ENCODE data around the gene ADAMTS17. TPM values are rescaled to one million over a fixed set of nuclear protein-coding genes. Genes with fewer than 3 reads are reported as not detected.
A peak's percentile ranks its signal among the peaks of the same experiment; 100 is the strongest.

The ADAMTS17 gene
- total and polyA plus RNA-seq, 8 donors: 0.31 to 14.3 (median 6.3) TPM

GRCh38 chr15:100083572-100083971 lies 258.2 kb downstream of the ADAMTS17 start:
- intact Hi-C loops (cut with DNase I; ENCODE audit: low total_unique reads): no loop called here
- Histone ChIP-seq H3K36me3 (no peaks in the 10 kb centered on the region), H3K4me1 (no peaks in the 10 kb centered on the region), H3K4me3 (no peak overlapping the region), H3K27ac (no peak overlapping the region), H3K9me3 (no peaks in the 10 kb centered on the region), H3K27me3 (no peaks in the 10 kb centered on the region)
- TF ChIP-seq EP300 (IDR thresholded peaks at IDR 0.05) (no peak), CTCF (IDR thresholded peaks at IDR 0.05) (no peak), POLR2A (IDR thresholded peaks at IDR 0.05) (no peak), POLR2AphosphoS5 (IDR thresholded peaks at IDR 0.05) (no peak)
- 82 to 100% (median 95%) methylated on average over 2 of the region's 2 CpGs for WGBS, 5 donors
- DNase-seq: no peak

GRCh38 chr15:100082761-100083402 lies 258.9 kb downstream of the ADAMTS17 start:
- Histone ChIP-seq H3K4me3 (no peak overlapping the region), H3K27me3 (no peaks in the 10 kb centered on the region), H3K4me1 (no peaks in the 10 kb centered on the region), H3K9me3 (no peaks in the 10 kb centered on the region), H3K36me3 (no peaks in the 10 kb centered on the region), H3K27ac (no peak overlapping the region)
- TF ChIP-seq EP300 (IDR thresholded peaks at IDR 0.05) (no peak), CTCF (IDR thresholded peaks at IDR 0.05) (no peak), POLR2AphosphoS5 (IDR thresholded peaks at IDR 0.05) (no peak), POLR2A (IDR thresholded peaks at IDR 0.05) (no peak)
- intact Hi-C loops (cut with DNase I; ENCODE audit: low total_unique reads): no loop called here
- no peak for DNase-seq
- WGBS, 5 donors: 60 to 80% (median 70%) methylated on average over 7 of the region's 7 CpGs

DNA sequence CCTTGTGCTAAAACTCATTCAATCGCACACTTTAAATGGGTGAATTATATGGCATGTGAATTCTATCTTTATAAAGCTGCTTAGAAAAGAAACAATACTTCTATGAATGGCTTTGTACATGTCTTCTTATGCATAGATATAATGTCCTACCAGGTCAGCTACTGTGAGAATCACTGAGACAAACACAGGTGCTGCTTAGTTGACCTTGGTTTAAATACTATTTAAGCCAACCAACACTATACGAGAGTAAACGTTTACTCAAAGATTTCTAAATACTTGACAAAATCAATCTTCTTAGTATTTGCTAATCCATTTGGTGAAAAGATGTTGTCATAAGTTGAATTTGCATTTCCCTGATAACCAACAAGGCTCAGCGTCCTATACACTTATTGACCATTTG lies 260.3 kb downstream of the ADAMTS17 start:
- intact Hi-C loops (cut with DNase I; ENCODE audit: low total_unique reads): no loop called here
- H3K9me3 ChIP-seq: no peaks in the 10 kb centered on the region
- H3K36me3 ChIP-seq: no peaks in the 10 kb centered on the region
- no peak for DNase-seq
- TF ChIP-seq EP300 (IDR thresholded peaks at IDR 0.05) (no peak), POLR2AphosphoS5 (IDR thresholded peaks at IDR 0.05) (no peak), POLR2A (IDR thresholded peaks at IDR 0.05) (no peak), CTCF (IDR thresholded peaks at IDR 0.05) (no peak)
- H3K27me3 ChIP-seq: no peaks in the 10 kb centered on the region
- no peak overlapping the region for H3K4me3 ChIP-seq
- no peaks in the 10 kb centered on the region for H3K4me1 ChIP-seq
- H3K27ac ChIP-seq: no peak overlapping the region
- WGBS, 5 donors: 44 to 59% (median 45%) methylated on average over 4 of the region's 4 CpGs

DNA sequence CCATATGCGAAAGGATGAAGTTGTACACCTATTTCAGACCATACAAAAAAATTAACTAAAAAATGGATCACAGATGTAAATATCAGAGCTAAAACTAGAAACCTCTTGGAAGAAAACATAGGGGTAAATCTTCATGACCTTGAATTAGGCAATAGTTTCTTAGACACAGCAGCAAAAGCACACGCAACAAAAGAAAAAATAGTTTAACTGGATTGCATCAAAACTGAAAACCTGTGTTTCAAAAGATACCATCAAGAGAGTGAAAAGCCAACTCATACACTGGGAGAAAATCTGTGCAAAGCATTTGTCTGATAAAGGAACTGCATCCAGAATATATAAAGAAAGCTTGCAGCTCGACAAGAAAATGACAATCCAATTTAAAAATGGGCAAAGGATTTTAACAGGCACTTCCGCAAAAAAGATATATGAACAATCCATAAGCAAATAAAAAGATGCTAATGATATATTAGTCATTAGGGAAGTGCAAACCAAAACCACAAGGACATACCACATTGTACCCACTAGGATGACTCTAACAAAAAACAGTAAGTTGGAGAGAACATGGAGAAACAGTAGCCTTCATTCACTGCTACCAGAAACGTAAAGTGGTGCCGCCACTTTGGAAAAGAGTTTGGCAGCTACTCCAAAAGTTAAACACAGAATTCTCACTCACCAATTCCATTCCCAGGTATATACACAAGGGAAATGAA lies 263.1 kb downstream of the ADAMTS17 start:
- Histone ChIP-seq H3K27me3 (no peaks in the 10 kb centered on the region), H3K4me3 (no peak overlapping the region), H3K4me1 (no peaks in the 10 kb centered on the region), H3K27ac (no peak overlapping the region), H3K36me3 (no peaks in the 10 kb centered on the region), H3K9me3 (no peaks in the 10 kb centered on the region)
- WGBS, 5 donors: 60 to 81% (median 68%) methylated on average over 6 of the region's 6 CpGs
- TF ChIP-seq POLR2AphosphoS5 (IDR thresholded peaks at IDR 0.05): no peak
- intact Hi-C loops (cut with DNase I; ENCODE audit: low total_unique reads): no loop called here
- no peak for DNase-seq

- Histone ChIP-seq H3K9me3 (peaks cover 0 to 6% (median 2%) of the 10 kb centered on the region in 4 donors), H3K36me3 (no peaks in the 10 kb centered on the region), H3K27me3 (no peaks in the 10 kb centered on the region), H3K4me1 (no peaks in the 10 kb centered on the region), H3K27ac (no peak overlapping the region), H3K4me3 (no peak overlapping the region)
- peak in 1 of 2 donors; percentile 30 for DNase-seq
- whole genome bisulfite sequencing, 5 donors: 68 to 76% (median 71%) methylated on average over 1 of the region's 1 CpG
- intact Hi-C loops (cut with DNase I; ENCODE audit: low total_unique reads): no loop called here
- TF ChIP-seq POLR2A (IDR thresholded peaks at IDR 0.05): no peak
- TF ChIP-seq EP300 (IDR thresholded peaks at IDR 0.05): no peak
- TF ChIP-seq CTCF (IDR thresholded peaks at IDR 0.05): no peak
- no peak for TF ChIP-seq POLR2AphosphoS5 (IDR thresholded peaks at IDR 0.05)
Observed at GRCh38 chr15:100075229-100075628, 266.5 kb downstream of the ADAMTS17 start.
